ENCODE measurements around the gene KRT35. TPM values are rescaled to one million over a fixed set of nuclear protein-coding genes. Genes with fewer than 3 reads are reported as not detected.

Gene KRT35
- total RNA-seq, 1 experiment from 2014 or later: not detected

DNA sequence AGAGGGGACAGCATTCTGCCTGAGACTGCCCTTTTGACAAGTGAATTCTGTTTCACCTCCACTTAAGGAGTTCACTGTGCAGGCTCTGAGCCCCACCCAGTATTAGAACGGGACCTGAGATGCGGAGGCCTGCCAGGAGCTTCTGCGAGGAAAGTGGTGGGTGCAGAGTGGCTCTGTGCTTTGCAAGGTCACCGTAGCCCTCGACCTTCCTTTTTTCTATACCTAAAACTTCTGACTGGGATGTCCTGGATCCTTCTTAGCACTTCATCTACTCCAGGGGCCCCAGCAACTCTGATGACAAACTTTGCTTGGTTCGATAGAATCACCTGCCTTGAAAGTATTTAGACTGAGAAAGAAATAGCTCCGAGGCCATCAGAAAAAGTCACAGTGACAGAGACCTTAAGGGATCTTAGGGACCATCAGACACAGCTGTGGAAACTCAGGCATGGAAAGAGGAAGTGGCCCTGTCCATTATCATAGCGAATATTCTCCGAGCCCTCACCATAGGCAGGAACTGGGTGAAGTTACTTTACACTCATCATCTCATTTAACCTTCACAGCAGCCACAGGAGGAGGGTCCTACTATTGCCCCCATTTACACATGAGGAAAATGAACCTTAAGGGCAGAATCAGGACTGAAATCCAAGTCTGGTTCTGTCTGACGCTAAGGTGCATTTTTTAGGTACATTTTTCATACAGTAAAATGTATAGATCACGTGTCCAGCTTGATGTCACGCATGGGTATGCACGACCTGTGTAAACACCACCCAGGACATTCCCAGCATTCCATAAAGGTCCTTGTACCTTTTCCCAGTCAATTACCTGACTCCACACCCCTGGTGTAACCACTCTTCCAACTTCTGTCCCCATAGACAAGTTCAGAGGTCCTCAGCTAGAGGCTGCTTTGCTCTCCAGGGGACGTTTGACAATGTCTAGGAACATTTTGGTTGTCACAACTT, 25.1 kb upstream of the KRT35 start:
- H3K9ac ChIP-seq (ENCODE audit: low read length): no peak overlapping the region
- no peaks in the 10 kb centered on the region for H3K9me3 ChIP-seq (ENCODE audit: low read length)
- peaks cover 11% of the 10 kb centered on the region for H3K4me1 ChIP-seq (ENCODE audit: low read length)
- H3K27ac ChIP-seq (ENCODE audit: low read length): no peak overlapping the region
- no peak overlapping the region for H3K4me3 ChIP-seq (ENCODE audit: low read length)
- H3K36me3 ChIP-seq (ENCODE audit: insufficient read depth, low read length): no peaks in the 10 kb centered on the region
- H4K20me1 ChIP-seq (ENCODE audit: insufficient read depth, low read depth, low read length): no peaks in the 10 kb centered on the region; the same call in 1 of the 2 replicates
- peak; percentile 78 for DNase-seq
- H2AFZ ChIP-seq (ENCODE audit: low read length): no peak overlapping the region
- no peaks in the 10 kb centered on the region for H3K9me2 ChIP-seq (replicated peaks; ENCODE audit: insufficient read depth, low read length)
- no peaks in the 10 kb centered on the region for H3K79me2 ChIP-seq (ENCODE audit: low read length)
- peak overlapping the region; percentile 41 for H3K4me2 ChIP-seq (ENCODE audit: low read depth, low read length, poor library complexity, severe bottlenecking)
- no peaks in the 10 kb centered on the region for H3K27me3 ChIP-seq (ENCODE audit: low read length)

GRCh38 chr17:41505007-41505808, 24.3 kb upstream of the KRT35 start, which contains the start of gene KRT13:
TSS of gene KRT13 (minus strand) at chr17:41505612. CDS start at chr17:41505550, 62 bp downstream.
- DNase-seq: no peak
- Histone ChIP-seq H3K27me3 (ENCODE audit: low read length) (no peaks in the 10 kb centered on the region), H3K4me1 (ENCODE audit: low read length) (peaks cover 11% of the 10 kb centered on the region), H3K27ac (ENCODE audit: low read length) (no peak within 1 kb of the TSS), H3K9me2 (replicated peaks; ENCODE audit: insufficient read depth, low read length) (no peaks in the 10 kb centered on the region), H3K9me3 (ENCODE audit: low read length) (no peaks in the 10 kb centered on the region), H3K36me3 (ENCODE audit: insufficient read depth, low read length) (no peaks in the 10 kb centered on the region), H4K20me1 (ENCODE audit: insufficient read depth, low read depth, low read length) (no peaks in the 10 kb centered on the region; the same call in 1 of the 2 replicates), H3K4me2 (ENCODE audit: low read depth, low read length, poor library complexity, severe bottlenecking) (peak within 1 kb of the TSS; percentile 41), H3K9ac (ENCODE audit: low read length) (no peak within 1 kb of the TSS), H3K79me2 (ENCODE audit: low read length) (no peaks in the 10 kb centered on the region), H2AFZ (ENCODE audit: low read length) (no peak within 1 kb of the TSS), H3K4me3 (ENCODE audit: low read length) (no peak within 1 kb of the TSS)

GRCh38 chr17:41504246-41504977, 23.5 kb upstream of the KRT35 start:
- Histone ChIP-seq H3K27me3 (ENCODE audit: low read length) (no peaks in the 10 kb centered on the region), H3K4me1 (ENCODE audit: low read length) (peaks cover 11% of the 10 kb centered on the region), H3K9me2 (replicated peaks; ENCODE audit: insufficient read depth, low read length) (no peaks in the 10 kb centered on the region), H3K4me2 (ENCODE audit: low read depth, low read length, poor library complexity, severe bottlenecking) (no peak overlapping the region), H3K27ac (ENCODE audit: low read length) (no peak overlapping the region), H4K20me1 (ENCODE audit: insufficient read depth, low read depth, low read length) (no peaks in the 10 kb centered on the region; the same call in 1 of the 2 replicates), H3K4me3 (ENCODE audit: low read length) (no peak overlapping the region), H3K79me2 (ENCODE audit: low read length) (no peaks in the 10 kb centered on the region), H3K9ac (ENCODE audit: low read length) (no peak overlapping the region), H2AFZ (ENCODE audit: low read length) (no peak overlapping the region), H3K9me3 (ENCODE audit: low read length) (no peaks in the 10 kb centered on the region), H3K36me3 (ENCODE audit: insufficient read depth, low read length) (no peaks in the 10 kb centered on the region)
- no peak for DNase-seq

DNA sequence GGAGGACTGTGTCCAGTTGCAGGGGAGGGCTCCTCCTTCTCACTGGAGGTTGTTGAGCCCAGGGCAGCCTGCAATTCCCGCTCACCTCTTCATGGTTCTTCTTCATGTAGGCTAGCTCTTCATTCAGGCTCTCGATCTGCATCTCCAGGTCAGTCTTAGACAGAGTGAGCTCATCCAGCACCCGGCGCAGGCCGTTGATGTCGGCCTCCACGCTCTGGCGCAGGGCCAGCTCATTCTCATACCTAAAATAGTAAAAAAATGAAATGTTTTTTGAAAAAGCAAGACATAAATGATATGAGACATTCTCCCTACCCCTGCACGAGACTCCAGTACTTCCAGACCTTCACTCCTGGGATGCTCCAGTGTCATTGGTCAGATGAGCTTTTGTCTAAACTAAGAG, 22.3 kb upstream of the KRT35 start:
- Histone ChIP-seq H3K36me3 (ENCODE audit: insufficient read depth, low read length) (no peaks in the 10 kb centered on the region), H3K79me2 (ENCODE audit: low read length) (no peaks in the 10 kb centered on the region), H3K9me3 (ENCODE audit: low read length) (no peaks in the 10 kb centered on the region), H3K4me1 (ENCODE audit: low read length) (peaks cover 11% of the 10 kb centered on the region), H4K20me1 (ENCODE audit: insufficient read depth, low read depth, low read length) (no peaks in the 10 kb centered on the region; the same call in 1 of the 2 replicates), H3K27me3 (ENCODE audit: low read length) (no peaks in the 10 kb centered on the region), H3K9ac (ENCODE audit: low read length) (no peak overlapping the region), H2AFZ (ENCODE audit: low read length) (no peak overlapping the region), H3K9me2 (replicated peaks; ENCODE audit: insufficient read depth, low read length) (no peaks in the 10 kb centered on the region), H3K4me2 (ENCODE audit: low read depth, low read length, poor library complexity, severe bottlenecking) (no peak overlapping the region), H3K27ac (ENCODE audit: low read length) (no peak overlapping the region), H3K4me3 (ENCODE audit: low read length) (no peak overlapping the region)
- no peak for DNase-seq

- Histone ChIP-seq H4K20me1 (ENCODE audit: insufficient read depth, low read depth, low read length) (no peaks in the 10 kb centered on the region; the same call in 1 of the 2 replicates), H3K9me2 (replicated peaks; ENCODE audit: insufficient read depth, low read length) (no peaks in the 10 kb centered on the region), H3K27ac (ENCODE audit: low read length) (no peak overlapping the region), H3K36me3 (ENCODE audit: insufficient read depth, low read length) (no peaks in the 10 kb centered on the region), H3K27me3 (ENCODE audit: low read length) (no peaks in the 10 kb centered on the region), H3K9ac (ENCODE audit: low read length) (no peak overlapping the region), H2AFZ (ENCODE audit: low read length) (no peak overlapping the region), H3K4me1 (ENCODE audit: low read length) (peaks cover 3% of the 10 kb centered on the region), H3K9me3 (ENCODE audit: low read length) (no peaks in the 10 kb centered on the region), H3K4me2 (ENCODE audit: low read depth, low read length, poor library complexity, severe bottlenecking) (no peak overlapping the region), H3K79me2 (ENCODE audit: low read length) (no peaks in the 10 kb centered on the region), H3K4me3 (ENCODE audit: low read length) (no peak overlapping the region)
- no peak for DNase-seq
Measured at GRCh38 chr17:41500131-41500911, 19.4 kb upstream of the KRT35 start.

GRCh38 chr17:41499714-41500113, 18.8 kb upstream of the KRT35 start:
- H3K79me2 ChIP-seq (ENCODE audit: low read length): no peaks in the 10 kb centered on the region
- H4K20me1 ChIP-seq (ENCODE audit: insufficient read depth, low read depth, low read length): no peaks in the 10 kb centered on the region
- H3K27ac ChIP-seq (ENCODE audit: low read length): no peak overlapping the region
- H3K9me3 ChIP-seq (ENCODE audit: low read length): no peaks in the 10 kb centered on the region
- H3K27me3 ChIP-seq (ENCODE audit: low read length): no peaks in the 10 kb centered on the region
- DNase-seq: no peak
- no peak overlapping the region for H3K4me3 ChIP-seq (ENCODE audit: low read length)
- H3K4me1 ChIP-seq (ENCODE audit: low read length): peaks cover 3% of the 10 kb centered on the region
- no peak overlapping the region for H3K4me2 ChIP-seq (ENCODE audit: low read depth, low read length, poor library complexity, severe bottlenecking)
- no peaks in the 10 kb centered on the region for H3K9me2 ChIP-seq (replicated peaks; ENCODE audit: insufficient read depth, low read length)
- no peaks in the 10 kb centered on the region for H3K36me3 ChIP-seq (ENCODE audit: insufficient read depth, low read length)
- H3K9ac ChIP-seq (ENCODE audit: low read length): no peak overlapping the region
- H2AFZ ChIP-seq (ENCODE audit: low read length): no peak overlapping the region

- no peak overlapping the region for H3K9ac ChIP-seq (ENCODE audit: low read length)
- no peaks in the 10 kb centered on the region for H4K20me1 ChIP-seq (ENCODE audit: insufficient read depth, low read depth, low read length)
- no peak overlapping the region for H3K4me2 ChIP-seq (ENCODE audit: low read depth, low read length, poor library complexity, severe bottlenecking)
- H3K79me2 ChIP-seq (ENCODE audit: low read length): no peaks in the 10 kb centered on the region
- H3K4me1 ChIP-seq (ENCODE audit: low read length): peaks cover 3% of the 10 kb centered on the region
- H3K9me3 ChIP-seq (ENCODE audit: low read length): no peaks in the 10 kb centered on the region
- no peak overlapping the region for H3K27ac ChIP-seq (ENCODE audit: low read length)
- H3K4me3 ChIP-seq (ENCODE audit: low read length): no peak overlapping the region
- H2AFZ ChIP-seq (ENCODE audit: low read length): no peak overlapping the region
- H3K27me3 ChIP-seq (ENCODE audit: low read length): no peaks in the 10 kb centered on the region
- no peaks in the 10 kb centered on the region for H3K9me2 ChIP-seq (replicated peaks; ENCODE audit: insufficient read depth, low read length)
- H3K36me3 ChIP-seq (ENCODE audit: insufficient read depth, low read length): no peaks in the 10 kb centered on the region
- DNase-seq: peak; percentile 53
Measured at GRCh38 chr17:41498276-41498675, 17.3 kb upstream of the KRT35 start.

All from Karpas-422 (cell line).